ENCODE results near the gene LMF2.

- no peak for TF ChIP-seq YY1 (IDR thresholded peaks at IDR 0.05; ENCODE audit: low read depth, low read length)
- no peak for TF ChIP-seq CTCF (IDR thresholded peaks at IDR 0.05; ENCODE audit: control extremely low read depth in 1 of 3, insufficient read depth in 1 of 3, low read depth in 1 of 3, low read length in 3 of 3)
- TF ChIP-seq EZH2 (IDR thresholded peaks at IDR 0.05; ENCODE audit: low read depth, low read length, severe bottlenecking), result no peak
- no peak for TF ChIP-seq POLR2A (IDR thresholded peaks at IDR 0.05; ENCODE audit: control extremely low read depth in 1 of 2, low read depth in 2 of 2, low read length in 2 of 2)
- no peak for TF ChIP-seq RAD21 (IDR thresholded peaks at IDR 0.05 in 1 of 2, conservative IDR thresholded peaks at IDR 0.05 in 1 of 2; ENCODE audit: low read depth in 2 of 2, low read length in 2 of 2)
- no peak for TF ChIP-seq MAX (IDR thresholded peaks at IDR 0.05)
- no peak for TF ChIP-seq ZNF274 (IDR thresholded peaks at IDR 0.05; ENCODE audit: borderline replicate concordance, extremely low read depth, low read length)
- TF ChIP-seq JUN (IDR thresholded peaks at IDR 0.05; ENCODE audit: low read depth, low read length), result no peak
- no peak for TF ChIP-seq HDAC2 (IDR thresholded peaks at IDR 0.05; ENCODE audit: borderline replicate concordance in 1 of 2, low read depth in 2 of 2, low read length in 2 of 2)
- no peak for TF ChIP-seq BRCA1 (IDR thresholded peaks at IDR 0.05; ENCODE audit: low read depth, low read length)
- no peak for TF ChIP-seq EP300 (IDR thresholded peaks at IDR 0.05; ENCODE audit: borderline replicate concordance in 1 of 2, low read depth in 2 of 2, low read length in 2 of 2)
These were observed 38.2 kb upstream of the LMF2 start, which contains the start of gene KLHDC7B for GRCh38 chr22:50545522-50546325.

Data from H1 (cell line).